Heart right ventricle (tissue), 16 donors: ENCODE results near the gene MTNR1A. TPM values are rescaled to one million over a fixed set of nuclear protein-coding genes. Genes with fewer than 3 reads are reported as not detected.

Source experiments
- ATAC-seq, 8 donors: fragments of 200-7000 bp; cut with Tn5 transposase; one replicate each; pipeline ENCODE4 v1.9.1; 2020; ENCODE audit warnings: mild to moderate bottlenecking in 8 of 8, moderate library complexity in 8 of 8, moderate number of reproducible peaks in 1 of 8
- DNase-seq, 2 donors: peaks; one replicate each; pipeline ENCODE4 v3.0.0-alpha.2; 2020
- H3K27ac ChIP-seq, 10 donors: fragments of 200-600 bp; sonication (generic) in 2 of 10; one replicate each; pipeline versions ENCODE4 v1.5.0 to v1.8.0; 2020 to 2022; ENCODE audit warnings: mild to moderate bottlenecking in 3 of 10
- H3K27me3 ChIP-seq, 7 donors: fragments of 200-600 bp; one replicate each; pipeline ENCODE4 v1.8.0; 2021 to 2022; ENCODE audit warnings: mild to moderate bottlenecking in 2 of 7
- H3K36me3 ChIP-seq, 9 donors: fragments of 200-600 bp; sonication (generic) in 1 of 9; one replicate each; pipeline versions ENCODE4 v1.5.0 to v1.8.0; 2020 to 2022; ENCODE audit warnings: mild to moderate bottlenecking in 2 of 9
- H3K4me1 ChIP-seq, 9 donors: fragments of 200-600 bp; sonication (generic) in 1 of 9; one replicate each; pipeline versions ENCODE4 v1.5.0 to v1.8.0; 2020 to 2022; ENCODE audit warnings: mild to moderate bottlenecking in 4 of 9
- H3K4me3 ChIP-seq, 10 donors: fragments of 200-600 bp; sonication (generic) in 2 of 10; one replicate each; pipeline versions ENCODE4 v1.5.0 to v1.8.0; 2020 to 2022; ENCODE audit warnings: mild to moderate bottlenecking in 7 of 10, moderate library complexity in 2 of 10
- H3K9me3 ChIP-seq, 11 donors: fragments of 200-600 bp in 10 of 11; sonication (generic) in 2 of 11; one replicate each; pipeline versions ENCODE4 v1.5.0 to v1.8.0; 2013 to 2022; ENCODE audit warnings: mild to moderate bottlenecking in 2 of 11, control low read depth in 1 of 11, moderate library complexity in 1 of 11
- CTCF ChIP-seq, 9 donors: fragments of 200-600 bp; sonication (generic) in 2 of 9; IDR thresholded peaks; one replicate each; pipeline versions ENCODE4 v1.5.0 to v1.8.0; 2021 to 2022; ENCODE audit warnings: antibody characterized with exemption in 9 of 9, mild to moderate bottlenecking in 5 of 9, moderate library complexity in 1 of 9
- WGBS, 2 donors: extraction: QIAGEN DNeasy Blood & Tissue Kit; methylation state at CpG; one replicate each; pipeline ENCODE4 v1.1.7; 2013; ENCODE audit warnings: inconsistent platforms in 1 of 2; 5-methylcytosine and 5-hydroxymethylcytosine counted together
- intact Hi-C, 10 donors: fragments of 100-400 bp; cut with DNase I; formaldehyde crosslinking; loops; one replicate each; pipeline versions ENCODE4 v1.11.1 to v1.14.2; 2022
- long read RNA-seq, 3 donors: library from polyadenylated mRNA; unstranded; transcript quantifications; one replicate each; pipeline ENCODE4 v2.0.0, GENCODE V29; 2020 to 2021
- polyA plus RNA-seq, 2 donors: library from polyadenylated mRNA; stranded (reverse); fragments of 200-250 nt; gene quantifications; one replicate each; pipeline ENCODE4 v1.2.3, GENCODE V29; 2013
- total RNA-seq, 10 donors: library from RNA; stranded (reverse); fragmentation: NEBNext Ultra II Directional in 3 of 10; extraction: Animal tissue kit (Norgen Biotek cat#: 25700) in 3 of 10; gene quantifications; one replicate each; pipeline versions ENCODE4 v1.2.1 to v1.2.4, GENCODE V29; 2021 to 2023
- donor health status: Arrhythmogenic right ventricular cardiomyopathy.
- donor health status: ischemic (EF 13 %, LVEDD 7.1; RV severe dilation, severe dysfunction).
- donor health status: healthy with polysubstance abuse.
- donor health status: DM: no; HTN: yes; CAD: no.
- donor health status: DM: no; HTN: no; CAD: no.
- donor health status: ischemic (EF 25% LVEDD 6.9; RV normal size, moderate dysfunction).
- donor health status: ischemic (EF 25% LVEDD 5.7; RV mildly dilated, moderate dysfunction).
- donor health status: healthy.
- donor health status: DM: yes; HTN: yes; CAD: no.
- donor health status: Ischemic cardiomyopathy.
- donor health status: ischemic (EF 35%, LVEDD 5.7; RV mildly dilated, moderate dysfunction).
- donor health status: nonischemic (EF 11% LVEDD 7.7; RV severe dilation, severe dysfunction).
- donor health status: DM: yes; HTN: yes; CAD: no.
- donor health status: PGD.
- donor health status: ischemic (EF 29% LVEDD 5.4; RV normal size, mild dysfunction).
- donor health status: nonischemic (EF 23%, LVEDD 6.1; RV moderate dilation, normal function).

MTNR1A gene
- total RNA-seq (not detected), polyA plus RNA-seq (not detected)
- long read RNA-seq, donor 1: 0 reads
- long read RNA-seq, donor 2: 0 reads
- long read RNA-seq, donor 3: 0 reads

GRCh38 chr4:186554914-186555827, at the start of gene MTNR1A:
MTNR1A (minus strand) TSS chr4:186555567; CDS start chr4:186555365, 202 bp downstream.
- TF ChIP-seq CTCF (IDR thresholded peaks at IDR 0.05): no peak
- peaks cover 6 to 68% (median 58%) of the 10 kb centered on the region in 7 donors for H3K27me3 ChIP-seq

GRCh38 chr4:186604124-186604807, 48.9 kb upstream of the MTNR1A start:
- ATAC-seq (no peak), DNase-seq (no peak)
- Histone ChIP-seq H3K4me1 (peaks cover 0 to 5% (median 0%) of the 10 kb centered on the region in 9 donors), H3K9me3 (no peaks in the 10 kb centered on the region), H3K4me3 (no peak overlapping the region), H3K27me3 (no peaks in the 10 kb centered on the region), H3K27ac (no peak overlapping the region), H3K36me3 (peaks cover 0 to 96% (median 41%) of the 10 kb centered on the region in 9 donors)
- intact Hi-C loops: no loop called here
- WGBS, 2 donors: 76 to 81% methylated on average over 7 of the region's 7 CpGs
- TF ChIP-seq CTCF (IDR thresholded peaks at IDR 0.05): no peak

More at GRCh38 chr4:186554914-186555827, at the start of gene MTNR1A:
- H3K4me3 ChIP-seq: peak within 1 kb of the TSS in 8 of 10 donors; percentile 2 to 43 (median 32)
- H3K9me3 ChIP-seq: peaks cover 0 to 7% (median 0%) of the 10 kb centered on the region in 11 donors
- H3K27ac ChIP-seq: no peak within 1 kb of the TSS
- WGBS, 2 donors: 3 to 4% methylated on average over 78 to 91 of the region's 91 CpGs
- DNase-seq (no peak), ATAC-seq (no peak)
- no peaks in the 10 kb centered on the region for H3K36me3 ChIP-seq
- peaks cover 0 to 11% (median 4%) of the 10 kb centered on the region in 9 donors for H3K4me1 ChIP-seq
- intact Hi-C loops: no loop called here

GRCh38 chr4:186602978-186603377, 47.6 kb upstream of the MTNR1A start:
- intact Hi-C loops: no loop called here
- ATAC-seq (no peak), DNase-seq (no peak)
- no peak overlapping the region for H3K4me3 ChIP-seq
- H3K9me3 ChIP-seq: no peaks in the 10 kb centered on the region
- H3K4me1 ChIP-seq: peaks cover 0 to 5% (median 0%) of the 10 kb centered on the region in 9 donors
- peaks cover 0 to 96% (median 34%) of the 10 kb centered on the region in 9 donors for H3K36me3 ChIP-seq
- TF ChIP-seq CTCF (IDR thresholded peaks at IDR 0.05): no peak
- no peak overlapping the region for H3K27ac ChIP-seq
- H3K27me3 ChIP-seq: no peaks in the 10 kb centered on the region
- WGBS, 2 donors: 88 to 94% methylated on average over 9 of the region's 9 CpGs

- no peak for DNase-seq
- no peak for ATAC-seq
- Histone ChIP-seq H3K27me3 (no peaks in the 10 kb centered on the region), H3K9me3 (no peaks in the 10 kb centered on the region), H3K4me3 (no peak overlapping the region), H3K27ac (no peak overlapping the region), H3K4me1 (no peaks in the 10 kb centered on the region), H3K36me3 (peaks cover 0 to 100% (median 51%) of the 10 kb centered on the region in 9 donors)
- 87 to 91% methylated on average over 10 of the region's 10 CpGs for WGBS, 2 donors
- intact Hi-C loops: no loop called here
- TF ChIP-seq CTCF (IDR thresholded peaks at IDR 0.05): no peak
Observed at GRCh38 chr4:186599483-186599882, 44.1 kb upstream of the MTNR1A start.
